Urinary bladder (tissue), 4 donors: ENCODE measurements around the gene AGBL3. TPM values are rescaled to one million over a fixed set of nuclear protein-coding genes. Genes with fewer than 3 reads are reported as not detected.

Experiments used
- DNase-seq: peaks from one replicate; pipeline ENCODE4 v3.0.0-alpha.2; 2015; ENCODE audit errors: extremely low spot score
- H3K27ac ChIP-seq: one replicate; pipeline ENCODE4 v1.5.1; 2013; ENCODE audit warnings: low read depth, mild to moderate bottlenecking, moderate library complexity
- H3K36me3 ChIP-seq: one replicate; pipeline ENCODE4 v1.6.1; 2013; ENCODE audit warnings: mild to moderate bottlenecking, moderate library complexity; ENCODE audit not compliant: insufficient read depth
- H3K4me1 ChIP-seq: one replicate; pipeline ENCODE4 v1.6.1; 2013; ENCODE audit warnings: mild to moderate bottlenecking, moderate library complexity; ENCODE audit not compliant: insufficient read depth
- H3K4me3 ChIP-seq: one replicate; pipeline ENCODE4 v1.5.1; 2013; ENCODE audit warnings: low read depth, low read length
- WGBS: extraction: QIAGEN DNeasy Blood & Tissue Kit; methylation state at CpG from one replicate; pipeline ENCODE4 v1.1.7; 2013; 5-methylcytosine and 5-hydroxymethylcytosine counted together
- polyA plus RNA-seq: library from polyadenylated mRNA; stranded (reverse); fragments of 200-250 nt; gene quantifications from one replicate; pipeline ENCODE4 v1.2.3, GENCODE V29; 2013
- total RNA-seq: library from RNA; depleted of rRNA; stranded (reverse); fragments of >200 nt; gene quantifications from one replicate; pipeline ENCODE4 v1.2.3, GENCODE V29; 2014
- donor health status: healthy with polysubstance abuse.
- donor health status: healthy.

Gene AGBL3
- total and polyA plus RNA-seq, 2 donors = 1.4 to 7.8 TPM

GRCh38 chr7:135175931-135176330 is 189.6 kb downstream of the AGBL3 start:
- H3K27ac ChIP-seq = no peak overlapping the region
- no peak for DNase-seq
- no peaks in the 10 kb centered on the region for H3K4me1 ChIP-seq
- H3K4me3 ChIP-seq = no peak overlapping the region
- H3K36me3 ChIP-seq = no peaks in the 10 kb centered on the region
- 88% methylated on average over 6 of the region's 6 CpGs for WGBS

GRCh38 chr7:135177028-135177696 is 190.9 kb downstream of the AGBL3 start:
- DNase-seq = no peak
- Histone ChIP-seq H3K36me3 (no peaks in the 10 kb centered on the region), H3K27ac (no peak overlapping the region), H3K4me3 (no peak overlapping the region), H3K4me1 (no peaks in the 10 kb centered on the region)
- 93% methylated on average over 9 of the region's 9 CpGs for WGBS

GRCh38 chr7:135178364-135178763 is 192.1 kb downstream of the AGBL3 start:
- WGBS = 93% methylated on average over 13 of the region's 13 CpGs
- H3K4me1 ChIP-seq = no peaks in the 10 kb centered on the region
- H3K4me3 ChIP-seq = no peak overlapping the region
- DNase-seq = no peak
- H3K36me3 ChIP-seq = no peaks in the 10 kb centered on the region
- H3K27ac ChIP-seq = no peak overlapping the region

- Histone ChIP-seq H3K27ac (no peak overlapping the region), H3K4me1 (no peaks in the 10 kb centered on the region), H3K36me3 (no peaks in the 10 kb centered on the region), H3K4me3 (no peak overlapping the region)
- 93% methylated on average over 8 of the region's 8 CpGs for WGBS
- DNase-seq = no peak
Measured at GRCh38 chr7:135179321-135179925, 193.1 kb downstream of the AGBL3 start.

GRCh38 chr7:135180122-135180521 is 193.8 kb downstream of the AGBL3 start:
- Histone ChIP-seq H3K36me3 (no peaks in the 10 kb centered on the region), H3K4me1 (no peaks in the 10 kb centered on the region)
- 97% methylated on average over 5 of the region's 5 CpGs for WGBS

GRCh38 chr7:135181261-135181928 is 195.1 kb downstream of the AGBL3 start:
- H3K4me3 ChIP-seq = no peak overlapping the region
- no peaks in the 10 kb centered on the region for H3K4me1 ChIP-seq
- no peak overlapping the region for H3K27ac ChIP-seq
- H3K36me3 ChIP-seq = peaks cover 5% of the 10 kb centered on the region
- DNase-seq = no peak
- 95% methylated on average over 3 of the region's 3 CpGs for WGBS

More at GRCh38 chr7:135180122-135180521, 193.8 kb downstream of the AGBL3 start:
- H3K4me3 ChIP-seq = no peak overlapping the region
- no peak for DNase-seq
- H3K27ac ChIP-seq = no peak overlapping the region

- 98% methylated on average over 31 of the region's 31 CpGs for WGBS
- DNase-seq = no peak
- Histone ChIP-seq H3K27ac (no peak overlapping the region), H3K4me1 (no peaks in the 10 kb centered on the region), H3K4me3 (no peak overlapping the region), H3K36me3 (peaks cover 5% of the 10 kb centered on the region)
Measured at GRCh38 chr7:135181929-135182678, 195.8 kb downstream of the AGBL3 start.

- no peaks in the 10 kb centered on the region for H3K4me1 ChIP-seq
- no peak overlapping the region for H3K27ac ChIP-seq
- no peak for DNase-seq
- H3K4me3 ChIP-seq = no peak overlapping the region
- 97% methylated on average over 7 of the region's 7 CpGs for WGBS
- peaks cover 5% of the 10 kb centered on the region for H3K36me3 ChIP-seq
Measured at GRCh38 chr7:135183478-135183877, 197.2 kb downstream of the AGBL3 start.

GRCh38 chr7:135184254-135184841 is 198.0 kb downstream of the AGBL3 start:
- Histone ChIP-seq H3K36me3 (peaks cover 7% of the 10 kb centered on the region), H3K4me3 (no peak overlapping the region)
- WGBS = 95% methylated on average over 5 of the region's 5 CpGs

More at GRCh38 chr7:135184254-135184841, 198.0 kb downstream of the AGBL3 start:
- Histone ChIP-seq H3K27ac (no peak overlapping the region), H3K4me1 (no peaks in the 10 kb centered on the region)
- no peak for DNase-seq

Other genes starting within 250 kb of the AGBL3 start
- gene CALD1, start 206.9 kb upstream of the AGBL3 start, total RNA-seq = 616 TPM
- 1,279 TPM for gene CALD1, start 206.9 kb upstream of the AGBL3 start, polyA plus RNA-seq
- 9.2 TPM for gene TMEM140, start 161.6 kb downstream of the AGBL3 start, total RNA-seq
- 18.1 TPM for gene TMEM140, start 161.6 kb downstream of the AGBL3 start, polyA plus RNA-seq
- gene CYREN, start 184.2 kb downstream of the AGBL3 start, total RNA-seq = 22.0 TPM
- 33.5 TPM for gene CYREN, start 184.2 kb downstream of the AGBL3 start, polyA plus RNA-seq
- 11.4 TPM for gene WDR91, start 225.0 kb downstream of the AGBL3 start, total RNA-seq
- 14.1 TPM for gene WDR91, start 225.0 kb downstream of the AGBL3 start, polyA plus RNA-seq
- gene STRA8, start 247.3 kb downstream of the AGBL3 start, total RNA-seq = not detected
- not detected for gene STRA8, start 247.3 kb downstream of the AGBL3 start, polyA plus RNA-seq